ENCODE results near the gene PSG7. TPM values are rescaled to one million over a fixed set of nuclear protein-coding genes. Genes with fewer than 3 reads are reported as not detected.
"Not testable (repeated sequence)": the region's sequence is repeated elsewhere in the genome, so short reads cannot be mapped to it uniquely, and the experiment has no call there.

PSG7 gene
- polyA plus RNA-seq, 3 donors = 0.35 TPM; not detected in 2

DNA sequence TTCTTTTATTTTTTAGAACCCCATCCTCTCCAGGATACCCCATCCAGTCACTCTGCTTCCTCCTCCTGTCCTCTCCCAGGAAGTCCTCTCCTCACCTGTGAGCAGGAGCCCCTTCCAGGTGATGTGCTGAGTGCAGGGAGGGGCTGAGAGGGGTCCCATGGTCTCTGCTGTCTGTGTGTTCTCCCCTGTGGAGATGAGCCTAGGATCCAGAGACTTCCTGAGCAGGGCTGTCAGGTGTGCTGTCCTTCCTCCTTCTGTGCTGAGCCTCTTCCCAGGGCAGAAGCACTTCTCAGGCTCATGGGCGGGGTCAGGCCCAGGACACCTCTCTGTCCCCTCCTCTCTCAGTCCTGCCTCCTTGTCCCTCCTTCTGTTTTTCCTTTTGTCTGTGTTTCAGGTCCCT, 19.4 kb downstream of the PSG7 start, which contains the start of gene PSG6:
Gene PSG6 (minus strand): TSS at position 261 of the 400 bp plus-strand sequence. CDS start 102 bp downstream, at position 159.
- not testable (repeated sequence) for DNase-seq (ENCODE audit: low read depth in 3 of 3, low spot score in 2 of 3)

DNA sequence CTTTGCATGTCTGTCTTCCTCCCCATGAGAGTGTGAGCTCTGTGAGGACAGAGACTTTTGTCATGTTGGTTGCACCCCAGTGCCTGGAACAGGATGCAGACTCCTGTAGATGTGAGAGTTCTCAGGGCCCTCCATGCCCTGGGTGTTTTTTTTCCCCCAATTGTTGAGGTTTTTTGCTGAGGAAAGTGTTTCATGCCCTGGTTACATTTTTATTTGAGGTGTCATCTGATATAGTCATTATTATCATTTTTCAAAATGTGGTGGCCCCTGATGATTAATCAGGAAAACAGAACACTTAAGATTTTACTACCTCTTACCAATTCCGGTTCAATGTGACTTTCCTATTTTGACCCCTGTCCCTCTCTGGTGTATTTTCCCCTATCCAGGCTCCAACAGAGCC, 20.1 kb downstream of the PSG7 start:
- not testable (repeated sequence) for DNase-seq (ENCODE audit: low read depth in 3 of 3, low spot score in 2 of 3)

DNA sequence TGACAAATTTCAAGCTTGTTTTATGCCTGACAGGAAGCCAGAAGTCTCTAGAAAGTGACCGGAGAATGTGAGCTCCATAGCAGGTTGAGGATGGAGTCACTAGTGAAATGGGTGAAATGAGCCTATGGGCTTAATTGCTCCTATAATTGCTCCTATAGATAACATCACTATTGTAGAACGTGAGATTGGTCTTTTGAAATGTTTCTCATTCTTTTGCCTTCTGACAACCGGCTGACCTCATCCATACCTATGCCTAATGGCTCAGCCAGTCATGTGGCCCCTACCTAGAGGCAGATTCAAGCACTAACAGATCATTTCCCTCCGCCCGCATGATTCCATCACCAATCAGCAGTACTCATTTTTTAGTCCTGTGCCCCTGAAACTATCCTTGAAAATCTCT, 23.5 kb downstream of the PSG7 start:
- not testable (repeated sequence) for DNase-seq (ENCODE audit: low read depth in 3 of 3, low spot score in 2 of 3)

DNA sequence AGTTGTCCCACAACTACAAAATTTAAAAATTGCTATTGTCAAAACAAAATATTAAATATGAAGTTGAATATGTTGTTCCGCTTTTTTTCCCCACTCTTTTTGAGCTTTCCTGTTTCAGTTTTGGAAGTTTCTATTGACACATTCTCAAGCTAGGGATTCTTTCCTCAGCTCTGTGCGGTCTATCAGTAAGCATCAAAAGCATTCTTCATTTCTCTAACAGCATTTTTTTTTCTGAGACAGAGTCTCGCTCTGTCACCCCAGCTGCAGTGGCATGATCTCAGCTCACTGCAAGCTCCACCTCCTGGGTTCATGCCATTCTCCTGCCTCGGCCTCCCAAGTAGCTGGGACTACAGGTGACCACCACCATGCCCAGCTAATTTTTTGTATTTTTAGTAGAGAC, 24.1 kb downstream of the PSG7 start:
- not testable (repeated sequence) for DNase-seq (ENCODE audit: low read depth in 3 of 3, low spot score in 2 of 3)

DNA sequence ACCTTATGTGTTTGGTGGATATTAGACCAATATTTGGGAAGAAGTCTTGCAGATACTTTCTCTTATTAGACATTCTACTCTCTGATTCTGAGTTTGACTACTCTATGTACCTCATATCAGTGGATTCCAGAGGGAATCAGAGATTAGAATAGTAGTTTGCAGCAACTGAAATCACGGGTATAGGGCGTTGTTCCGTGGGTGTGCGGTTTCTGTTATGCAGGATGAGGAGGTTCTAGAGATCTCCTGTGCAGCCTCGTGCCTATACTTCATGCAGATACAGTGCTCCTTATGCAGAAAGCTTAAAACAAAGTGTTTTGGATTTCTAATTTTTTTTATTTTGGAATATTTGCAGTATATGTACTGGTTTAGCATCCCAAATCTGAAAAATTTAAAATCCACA, 25.3 kb downstream of the PSG7 start:
- not testable (repeated sequence) for DNase-seq (ENCODE audit: low read depth in 3 of 3, low spot score in 2 of 3)

DNA sequence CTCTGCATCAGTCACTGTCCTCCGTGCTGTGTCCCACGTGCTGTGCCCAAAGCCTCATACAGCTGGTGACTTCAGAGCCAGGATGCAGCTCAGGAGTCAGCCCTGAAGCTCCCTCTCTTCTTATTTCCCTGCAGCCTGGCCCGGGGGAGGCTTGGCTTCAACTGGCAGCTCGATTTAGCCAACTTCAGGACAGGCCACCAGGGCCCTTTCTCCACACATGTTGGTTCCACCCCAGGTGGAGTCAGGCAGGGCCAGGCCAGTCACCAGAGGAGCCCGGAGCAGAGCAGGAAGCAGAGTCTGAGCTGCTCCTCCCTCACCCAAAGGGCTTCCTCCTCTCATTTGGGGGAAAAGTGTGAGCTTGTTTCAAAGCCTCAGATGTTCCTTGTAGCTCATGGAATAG, 30.8 kb downstream of the PSG7 start:
- DNase-seq (ENCODE audit: low read depth in 3 of 3, low spot score in 2 of 3) = not testable (repeated sequence)

DNA sequence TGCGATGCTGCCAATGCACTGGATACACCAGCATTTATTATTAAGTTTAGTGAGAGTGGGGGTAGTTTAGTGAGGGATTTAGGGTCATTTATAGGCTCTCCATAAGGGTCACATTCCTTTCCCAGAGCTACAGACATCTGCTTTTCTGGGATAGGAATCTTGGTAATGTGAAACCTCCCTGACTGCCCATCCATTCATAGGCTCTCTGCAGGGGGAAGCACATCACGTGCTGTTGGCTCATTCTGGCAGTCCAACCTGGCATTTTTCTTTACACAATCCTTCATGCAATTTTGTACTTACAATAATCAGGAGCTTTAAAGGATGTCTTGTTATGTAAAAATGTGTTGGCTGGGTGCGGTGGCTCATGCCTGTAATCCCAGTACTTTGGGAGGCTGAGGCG, 36.4 kb downstream of the PSG7 start:
- not testable (repeated sequence) for DNase-seq (ENCODE audit: low read depth in 3 of 3, low spot score in 2 of 3)

DNA sequence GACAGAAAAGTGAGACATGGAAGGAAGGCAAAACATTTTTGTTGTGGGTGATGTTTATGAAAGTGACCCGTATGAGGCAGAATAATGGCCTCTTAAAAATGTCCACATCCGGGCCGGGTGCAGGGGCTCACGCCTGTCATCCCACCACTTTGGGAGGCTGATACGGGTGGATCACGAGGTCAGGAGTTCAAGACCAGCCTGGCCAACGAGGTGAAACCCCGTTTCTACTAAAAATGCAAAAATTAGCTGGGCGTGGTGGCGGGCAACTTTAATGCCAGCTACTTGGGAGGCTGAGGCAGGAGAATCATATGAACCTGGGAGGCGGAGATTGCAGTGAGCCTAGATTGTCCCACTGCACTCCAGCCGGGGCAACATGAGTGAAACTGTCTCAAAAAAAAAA, 37.3 kb downstream of the PSG7 start:
- not testable (repeated sequence) for DNase-seq (ENCODE audit: low read depth in 3 of 3, low spot score in 2 of 3)

DNA sequence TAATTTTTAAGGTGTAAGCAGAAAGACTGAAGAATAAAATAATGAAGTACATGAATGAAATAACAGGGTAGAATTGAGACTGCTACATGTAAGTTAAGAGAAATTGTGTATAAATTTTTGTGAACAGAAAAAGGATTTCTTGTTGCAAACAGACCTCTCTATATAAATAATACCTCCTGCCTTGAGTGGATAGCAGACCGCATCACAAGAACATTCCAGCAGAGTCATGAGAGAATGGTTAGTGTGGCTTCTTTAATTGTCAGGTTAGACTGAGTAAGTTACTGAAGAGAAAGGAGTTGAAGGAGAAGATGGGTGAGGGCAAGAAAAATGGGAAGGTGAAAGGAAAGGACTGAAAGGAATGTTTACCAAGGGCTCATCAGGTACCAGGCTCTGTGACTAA, 37.9 kb downstream of the PSG7 start:
- DNase-seq (ENCODE audit: low read depth in 3 of 3, low spot score in 2 of 3) = not testable (repeated sequence)

DNA sequence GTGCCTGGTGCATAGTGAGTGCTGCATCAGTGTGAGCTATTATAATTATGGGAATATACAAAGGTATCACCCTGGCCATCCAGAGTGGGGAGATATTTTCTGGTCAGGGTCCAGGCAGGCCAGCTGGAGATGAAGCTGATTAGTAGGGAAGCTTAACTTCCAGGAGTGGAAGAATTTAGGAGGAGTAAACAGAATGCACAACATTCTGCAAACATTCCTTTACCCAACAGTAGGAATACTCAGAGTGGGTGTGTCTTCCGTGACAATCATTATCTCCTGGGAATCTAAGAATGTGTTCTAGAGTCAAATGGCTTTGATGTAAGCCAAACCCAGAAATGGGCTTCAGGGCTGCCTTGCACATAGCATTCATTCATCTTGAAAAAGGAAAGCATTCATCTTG, 38.4 kb downstream of the PSG7 start:
- not testable (repeated sequence) for DNase-seq (ENCODE audit: low read depth in 3 of 3, low spot score in 2 of 3)

DNA sequence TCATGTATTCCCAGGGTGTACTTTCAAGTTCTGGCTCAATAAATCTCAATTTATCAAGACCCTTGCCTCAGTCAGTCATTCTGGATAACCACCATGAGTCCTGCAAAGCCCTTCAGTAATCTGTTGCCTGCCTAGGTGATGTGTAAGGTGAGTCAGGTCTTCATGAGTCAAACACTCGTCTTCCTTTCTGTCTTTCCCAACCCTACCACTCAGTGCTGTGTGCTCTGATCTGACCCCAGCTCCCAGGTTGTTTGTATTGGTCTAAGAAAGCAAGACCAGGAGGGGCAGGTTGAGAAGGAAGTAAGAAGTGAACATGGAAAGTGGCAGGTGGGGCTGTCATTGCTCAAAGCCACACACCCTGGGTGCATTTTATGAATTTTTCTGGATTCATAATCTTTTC, 39.3 kb downstream of the PSG7 start:
- not testable (repeated sequence) for DNase-seq (ENCODE audit: low read depth in 3 of 3, low spot score in 2 of 3)

DNA sequence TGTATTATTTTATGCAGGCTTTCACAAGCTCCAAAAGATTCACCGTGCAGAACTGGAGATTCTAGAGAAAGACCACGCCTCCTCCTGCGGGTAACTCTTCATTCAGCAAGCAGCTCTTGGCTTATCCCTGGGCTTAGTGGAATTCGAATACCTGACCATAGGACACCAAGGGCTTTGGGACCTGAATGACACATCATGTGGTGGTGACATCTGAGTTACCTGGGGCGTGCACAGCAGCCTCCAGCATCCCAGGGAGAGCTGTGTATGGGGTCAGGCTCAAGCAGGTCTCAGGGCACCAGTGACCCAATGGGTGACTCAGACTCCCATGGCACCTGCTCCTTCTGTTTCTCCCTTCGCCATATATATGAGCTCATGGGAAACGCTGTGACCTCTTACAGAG, 46.6 kb downstream of the PSG7 start:
- DNase-seq (ENCODE audit: low read depth in 3 of 3, low spot score in 2 of 3) = not testable (repeated sequence)

DNA sequence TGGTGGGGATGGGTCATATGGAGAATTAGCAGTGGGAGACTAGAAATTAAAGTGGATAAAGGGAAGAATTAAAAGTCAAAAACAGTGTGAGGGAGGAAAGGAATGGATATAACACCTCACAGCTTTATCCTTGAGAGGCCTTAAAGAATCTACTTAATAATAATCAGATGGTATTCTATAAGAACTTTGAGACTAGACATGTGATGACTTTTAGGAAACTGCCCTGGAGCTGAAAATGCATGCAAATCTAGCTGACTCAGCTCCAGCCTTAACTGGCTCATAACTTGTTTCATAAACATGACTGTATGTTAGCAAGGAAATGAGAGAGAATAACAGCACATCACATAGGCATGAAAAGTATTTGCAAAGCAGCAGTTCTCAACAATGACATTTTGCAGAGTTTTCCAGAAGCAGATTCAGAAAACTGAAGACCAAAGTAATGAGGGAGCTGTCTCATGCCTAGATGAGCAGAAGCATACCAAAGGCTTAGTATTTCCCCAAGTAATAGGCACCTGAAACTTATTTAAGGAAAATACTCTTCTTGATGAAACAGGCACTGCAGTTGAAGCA, 49.0 kb downstream of the PSG7 start:
- not testable (repeated sequence) for DNase-seq (ENCODE audit: low read depth in 3 of 3, low spot score in 2 of 3)

DNA sequence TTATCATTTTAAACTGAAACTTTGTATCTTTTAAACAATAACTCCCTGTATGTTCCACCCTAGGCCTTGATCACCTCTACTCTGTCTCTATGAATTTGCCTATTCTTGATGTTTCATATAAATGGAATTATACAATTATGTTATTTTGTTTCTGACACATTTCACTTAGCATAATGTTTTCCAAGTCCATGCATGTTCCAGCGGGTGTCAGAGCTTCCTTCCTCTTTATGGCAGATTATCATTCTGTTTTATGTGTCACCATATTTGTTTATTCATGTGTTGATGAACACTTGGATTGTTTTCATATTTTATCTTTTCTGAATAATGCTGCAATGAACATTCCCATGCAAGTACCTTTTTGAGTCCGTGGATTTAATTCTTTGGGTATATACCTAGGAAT, 54.3 kb downstream of the PSG7 start:
- not testable (repeated sequence) for DNase-seq (ENCODE audit: low read depth in 3 of 3, low spot score in 2 of 3)

DNA sequence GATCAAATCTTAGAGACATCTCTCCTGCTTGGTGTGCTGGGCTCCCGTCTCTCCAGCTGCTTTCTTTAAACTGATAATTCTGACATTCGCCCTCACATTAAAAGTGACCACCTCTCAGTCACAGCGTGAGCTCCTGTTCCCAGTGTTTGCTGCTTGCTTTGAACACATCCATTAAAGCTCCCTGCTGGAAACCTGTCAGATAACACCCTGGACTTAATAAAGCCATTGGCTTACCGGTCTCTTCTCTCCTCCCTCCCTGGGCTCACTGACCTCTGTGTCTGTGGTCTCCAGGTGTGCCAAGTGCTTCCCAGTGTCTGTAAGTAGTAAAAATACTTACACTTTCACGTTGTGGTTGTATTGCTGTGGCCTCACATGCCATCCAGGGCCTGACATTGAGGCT, 55.0 kb downstream of the PSG7 start:
- DNase-seq (ENCODE audit: low read depth in 3 of 3, low spot score in 2 of 3) = not testable (repeated sequence)

DNA sequence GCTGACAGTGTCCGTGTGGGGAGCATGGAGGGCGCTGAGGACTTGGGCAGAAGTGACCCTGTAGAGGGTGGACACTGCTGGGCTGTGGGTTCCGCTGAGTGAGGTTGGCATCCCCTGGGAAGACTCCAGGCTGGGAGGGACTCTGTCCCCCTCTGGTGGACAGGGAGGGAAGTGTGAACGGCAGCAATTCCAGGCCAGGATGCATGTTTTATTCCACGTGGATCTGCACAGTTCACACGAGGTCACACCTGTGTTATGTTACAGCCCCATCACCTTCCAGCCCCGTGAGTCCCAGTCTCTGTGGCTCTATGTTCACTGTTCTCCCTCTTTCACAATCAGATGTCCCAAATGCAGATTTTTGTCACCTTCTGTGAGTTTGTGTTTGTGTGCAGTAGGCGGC, 55.7 kb downstream of the PSG7 start:
- DNase-seq (ENCODE audit: low read depth in 3 of 3, low spot score in 2 of 3) = not testable (repeated sequence)

DNA sequence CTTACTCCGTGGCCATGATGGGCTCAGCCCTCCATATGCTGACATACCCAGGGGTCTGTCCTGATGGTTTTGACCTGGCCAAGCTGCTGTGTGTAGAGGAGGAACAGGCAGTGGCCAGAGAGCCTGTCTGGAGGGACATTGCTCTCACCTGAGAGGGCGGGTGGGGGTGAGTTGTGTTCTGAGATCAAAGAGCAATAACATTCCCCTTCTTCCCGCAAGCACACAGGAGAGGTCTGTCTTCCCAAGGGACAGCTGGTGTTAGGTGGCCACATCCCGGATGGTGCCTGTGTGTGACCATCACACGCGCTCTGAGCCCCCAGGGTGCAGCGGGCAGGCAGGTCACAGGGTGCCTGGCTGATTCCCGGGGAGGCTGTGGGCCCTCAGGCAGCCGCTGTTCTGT, 56.4 kb downstream of the PSG7 start:
- DNase-seq (ENCODE audit: low read depth in 3 of 3, low spot score in 2 of 3) = not testable (repeated sequence)

DNA sequence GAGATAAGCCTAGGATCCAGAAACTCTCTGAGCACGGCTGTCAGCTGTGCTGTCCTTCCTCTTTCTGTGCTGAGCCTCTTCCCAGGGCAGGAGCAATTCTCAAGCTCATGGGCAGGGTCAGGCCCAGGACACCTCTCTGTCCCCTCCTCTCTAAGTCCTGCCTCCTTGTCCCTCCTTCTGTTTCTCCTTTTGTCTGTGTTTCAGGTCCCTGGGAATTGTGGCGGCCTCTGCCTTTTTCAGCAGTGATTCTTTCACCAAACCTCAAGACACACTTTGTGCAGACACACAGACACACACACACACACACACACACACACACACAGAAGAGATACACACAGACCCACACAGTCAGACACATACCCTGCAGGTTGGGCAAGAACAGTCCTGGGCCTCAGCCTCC, 57.4 kb downstream of the PSG7 start, which contains the start of gene PSG1:
Gene PSG1 (minus strand): TSS at position 101 of the 400 bp plus-strand sequence. CDS start 132 bp downstream, outside the sequence.
- DNase-seq (ENCODE audit: low read depth in 3 of 3, low spot score in 2 of 3) = no peak

DNA sequence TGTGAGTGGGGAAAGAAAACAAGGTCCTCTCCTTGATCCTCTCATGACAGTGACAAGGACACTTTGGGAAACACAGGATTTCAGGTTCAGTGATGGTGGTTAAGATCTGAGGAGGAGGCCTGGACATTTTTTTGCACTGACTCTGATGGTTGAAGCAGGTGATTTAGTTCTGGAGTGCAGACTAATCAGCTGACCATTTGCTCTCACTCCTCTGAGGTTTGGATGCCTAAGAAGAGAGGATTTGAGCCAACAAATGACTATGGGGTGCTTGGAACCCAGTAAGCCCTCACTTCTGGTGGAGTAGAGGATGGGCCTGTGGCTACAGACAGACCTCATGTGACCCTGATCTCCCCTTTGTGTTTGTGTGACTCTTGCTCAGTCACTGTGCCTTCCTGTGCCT, 60.4 kb downstream of the PSG7 start:
- not testable (repeated sequence) for DNase-seq (ENCODE audit: low read depth in 3 of 3, low spot score in 2 of 3)

DNA sequence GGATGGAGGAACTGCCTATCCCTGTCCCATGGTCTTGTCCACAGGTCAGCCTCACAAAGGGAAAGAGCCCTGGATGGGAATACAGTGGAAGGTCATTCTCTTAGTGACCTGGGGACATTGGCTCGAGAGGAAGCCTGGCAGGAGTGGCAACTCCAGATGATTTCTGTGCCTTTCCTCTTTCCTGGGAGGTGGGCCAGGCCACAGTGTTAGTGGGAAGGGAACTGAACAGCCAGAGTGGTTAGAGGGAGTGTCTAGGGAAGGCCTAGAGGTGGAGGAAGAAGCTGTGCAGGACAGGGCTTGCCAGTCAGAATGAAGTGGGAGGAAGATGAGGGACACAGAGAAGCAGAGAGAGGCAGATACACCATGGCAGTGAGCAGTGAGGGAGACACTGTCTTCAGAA, 61.1 kb downstream of the PSG7 start:
- not testable (repeated sequence) for DNase-seq (ENCODE audit: low read depth in 3 of 3, low spot score in 2 of 3)

DNA sequence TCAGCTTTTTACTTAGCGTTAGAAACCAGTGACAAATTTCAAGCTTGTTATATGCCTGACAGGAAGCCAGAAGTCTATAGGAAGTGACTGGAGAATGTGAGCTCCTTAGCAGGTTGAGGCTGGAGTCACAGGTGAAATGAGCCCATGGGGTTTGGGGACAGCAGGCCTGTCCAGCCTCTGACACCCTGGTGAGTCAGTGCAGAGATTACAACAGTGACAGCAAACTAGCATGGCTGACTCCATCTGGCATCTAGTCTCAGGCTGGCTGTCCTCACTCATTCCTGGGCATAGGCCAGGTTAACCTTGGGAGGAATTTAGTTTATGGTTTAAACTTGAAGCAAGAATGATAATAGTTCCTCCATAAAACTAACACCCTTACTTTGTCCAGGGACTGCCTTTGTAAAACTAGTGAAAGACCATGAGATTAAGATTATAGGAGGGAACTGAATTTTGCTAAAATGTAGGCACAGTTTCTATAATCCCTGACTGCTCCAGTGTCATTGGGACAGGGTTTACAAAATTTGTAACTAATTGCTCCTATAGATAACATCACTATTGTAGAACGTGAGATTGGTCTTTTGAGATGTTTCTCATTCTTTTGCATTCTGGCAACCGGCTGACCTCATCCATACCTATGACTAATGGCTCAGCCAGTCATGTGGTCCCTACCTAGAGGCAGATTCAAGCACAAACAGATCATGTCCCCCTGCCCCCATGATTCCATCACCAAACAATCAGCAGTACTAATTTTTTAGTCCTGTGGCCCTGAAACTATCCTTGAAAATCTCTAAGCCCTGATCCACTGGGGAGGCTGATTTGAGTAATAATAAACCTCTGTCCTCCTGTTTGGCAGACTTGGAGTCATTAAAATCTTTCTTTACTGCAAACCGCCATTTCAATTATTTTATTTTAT, 61.9 kb downstream of the PSG7 start:
- not testable (repeated sequence) for DNase-seq (ENCODE audit: low read depth in 3 of 3, low spot score in 2 of 3)

DNA sequence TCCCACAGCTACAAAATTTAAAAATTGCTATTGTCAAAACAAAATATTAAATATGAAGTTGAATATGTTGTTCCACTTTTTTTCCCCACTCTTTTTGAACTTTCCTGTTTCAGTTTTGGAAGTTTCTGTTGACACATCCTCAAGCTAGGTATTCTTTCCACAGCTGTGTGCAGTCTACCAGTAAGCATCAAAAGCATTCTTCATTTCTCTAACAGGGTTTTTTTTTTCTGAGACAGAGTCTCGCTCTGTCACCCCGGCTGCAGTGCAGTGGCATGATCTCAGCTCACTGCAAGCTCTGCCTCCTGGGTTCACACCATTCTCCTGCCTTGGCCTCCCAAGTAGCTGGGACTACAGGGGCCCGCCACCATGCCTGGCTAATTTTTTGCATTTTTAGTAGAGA, 62.9 kb downstream of the PSG7 start:
- not testable (repeated sequence) for DNase-seq (ENCODE audit: low read depth in 3 of 3, low spot score in 2 of 3)
